HG03060 (cell line): Measurements from ENCODE around the gene MOCS1.

Experiments used
- ATAC-seq: cut with Tn5 transposase; IDR thresholded peaks from one replicate; pipeline ENCODE4 v1.9.1; 2021; ENCODE audit warnings: low read depth, moderate number of reproducible peaks; ENCODE audit not compliant: unreplicated experiment

The MOCS1 gene

DNA sequence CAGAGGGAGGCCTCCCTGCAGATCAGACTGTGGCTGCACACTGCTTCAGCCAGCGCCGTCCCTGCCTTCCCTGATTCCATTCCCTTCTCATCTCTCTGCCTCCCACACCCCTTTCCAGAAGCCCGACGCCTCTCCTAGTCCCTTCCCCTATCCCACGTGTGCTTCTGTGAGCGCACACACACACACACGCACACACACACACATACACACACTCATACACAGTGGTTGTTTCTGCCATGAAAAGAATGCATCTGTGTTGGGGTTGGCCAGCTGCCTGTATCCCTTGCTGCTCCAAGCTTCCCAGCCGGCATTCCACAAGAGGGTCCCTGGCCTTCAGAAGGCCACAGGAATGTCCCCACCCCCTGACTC is 51.7 kb downstream of the MOCS1 start:
- no peak for ATAC-seq

DNA sequence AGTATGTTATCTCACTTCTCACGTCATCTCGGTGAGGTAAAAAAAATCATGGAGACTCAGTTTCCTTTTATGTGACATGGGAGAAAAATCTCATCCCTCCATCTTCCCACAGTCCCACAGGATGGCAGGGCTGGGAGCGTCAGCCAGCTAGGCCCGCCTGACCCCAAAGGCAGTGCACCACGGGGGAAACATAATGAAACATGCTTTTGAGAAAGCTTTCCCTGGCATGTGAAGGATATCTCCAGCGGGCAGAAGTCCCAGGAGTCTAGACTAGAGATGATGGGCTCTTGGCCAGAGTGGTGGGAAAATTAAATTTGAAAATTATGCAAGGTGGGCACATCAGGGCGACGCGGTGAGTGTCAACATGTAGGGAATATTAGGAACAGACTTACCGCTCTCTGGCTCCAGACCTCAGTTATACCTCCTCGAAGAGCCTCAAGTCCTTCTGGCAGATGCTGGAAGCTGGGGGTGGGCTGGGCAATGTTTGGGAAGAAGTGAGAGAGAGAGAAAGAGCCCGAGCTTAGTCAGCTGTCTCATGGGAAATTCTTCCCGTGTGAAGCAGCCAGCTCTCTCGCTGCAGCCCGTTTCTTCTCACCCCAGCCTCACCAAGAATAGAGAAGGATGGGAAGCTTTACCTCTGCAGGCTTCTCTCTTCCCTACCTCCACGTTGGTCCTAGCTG is 52.3 kb downstream of the MOCS1 start:
- ATAC-seq, result no peak

DNA sequence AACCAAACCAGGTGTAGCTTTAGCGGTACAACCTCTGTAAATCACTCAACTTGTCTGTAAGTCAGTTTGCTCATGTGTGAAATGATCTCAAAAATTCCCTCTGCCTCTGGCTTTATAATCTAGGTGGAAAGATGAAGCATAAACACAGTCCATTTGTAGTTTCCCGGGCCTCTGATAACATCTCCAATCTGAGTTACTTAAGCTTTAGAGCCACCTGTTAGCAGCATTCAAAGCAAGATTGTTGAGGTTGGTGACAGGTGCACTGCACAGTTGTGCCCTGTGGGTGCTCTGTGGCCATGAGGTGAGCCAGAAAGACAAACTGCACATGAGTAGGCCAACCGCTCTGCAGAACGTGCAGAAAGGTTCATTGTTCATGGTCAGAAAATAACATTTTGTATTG is 53.7 kb downstream of the MOCS1 start:
- ATAC-seq, result no peak

DNA sequence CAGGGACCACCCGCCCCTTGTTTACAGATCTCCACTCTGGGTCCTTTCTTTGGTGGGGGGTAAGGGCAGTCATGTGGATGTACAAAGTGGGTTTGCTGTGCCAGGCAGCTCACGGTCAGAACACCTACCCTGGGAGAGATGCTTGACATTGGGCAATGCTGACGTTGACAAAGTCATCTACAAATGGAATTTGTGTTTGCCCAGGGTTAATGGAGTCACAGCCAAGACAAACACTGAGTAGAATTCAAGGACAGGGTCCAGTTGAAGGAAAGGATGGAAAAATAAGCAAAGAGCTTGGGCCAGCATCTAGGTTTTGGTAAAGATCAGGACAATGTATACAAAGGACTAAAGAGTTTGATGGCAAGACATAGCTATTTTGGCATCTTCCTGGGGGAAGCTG is 54.7 kb downstream of the MOCS1 start:
- ATAC-seq, result no peak

DNA sequence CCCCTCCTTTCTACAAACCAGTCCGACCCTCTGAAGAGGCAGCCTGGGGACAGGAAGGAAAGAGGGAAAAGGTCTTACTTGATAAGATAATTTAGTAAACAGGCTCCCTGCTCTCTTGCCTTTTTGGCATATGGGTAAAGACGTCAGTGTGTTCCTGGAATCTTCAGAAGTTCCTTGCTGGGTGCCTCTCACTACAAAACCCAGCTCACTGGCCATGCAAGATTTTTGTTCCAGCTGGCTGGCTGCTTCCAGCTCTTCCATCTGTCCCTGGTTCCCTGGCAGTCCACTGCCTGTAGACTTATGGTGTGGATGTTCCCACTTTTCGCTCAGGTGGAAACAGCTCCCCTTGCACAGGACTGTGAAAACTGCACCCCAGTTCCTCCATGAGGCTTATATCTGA is 57.4 kb downstream of the MOCS1 start:
- ATAC-seq, result no peak

DNA sequence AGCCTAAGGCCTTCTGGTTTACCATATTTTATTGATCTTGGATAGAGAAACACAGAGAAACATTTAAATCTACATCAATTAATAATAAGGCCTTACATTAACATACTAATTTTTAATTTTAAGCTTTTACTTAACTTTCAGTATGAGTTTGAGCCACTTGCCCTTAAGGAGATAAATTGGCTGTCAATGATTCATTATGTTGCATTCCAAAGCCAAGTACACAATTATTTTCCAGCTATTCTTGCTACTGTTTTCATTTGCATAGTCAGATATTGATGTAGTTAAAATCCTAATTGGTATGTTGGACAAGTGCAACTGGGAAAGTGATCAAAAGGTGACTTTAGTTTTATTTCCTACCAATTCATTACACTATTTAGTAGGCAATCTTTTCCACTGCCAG is 58.2 kb downstream of the MOCS1 start:
- no peak for ATAC-seq

DNA sequence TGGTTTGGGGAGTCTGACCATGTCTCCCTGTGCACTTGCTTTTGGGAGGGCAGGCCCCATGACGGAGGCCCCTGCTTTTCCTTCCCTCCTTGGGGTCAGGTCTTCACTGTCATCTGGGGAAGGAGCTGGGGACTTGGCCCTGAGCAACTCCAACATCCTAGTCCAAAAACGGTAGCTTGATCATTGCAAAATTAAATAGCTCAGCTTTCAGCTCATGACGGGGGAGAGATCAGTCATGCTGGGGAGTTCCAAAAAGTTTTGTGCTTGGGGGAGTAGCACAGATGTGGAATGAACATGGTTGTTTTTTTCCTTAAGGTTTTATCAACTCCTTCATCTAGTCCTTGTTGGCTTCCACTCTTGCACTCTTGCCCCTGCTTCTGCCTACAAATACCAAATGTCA is 60.8 kb downstream of the MOCS1 start:
- no peak for ATAC-seq

DNA sequence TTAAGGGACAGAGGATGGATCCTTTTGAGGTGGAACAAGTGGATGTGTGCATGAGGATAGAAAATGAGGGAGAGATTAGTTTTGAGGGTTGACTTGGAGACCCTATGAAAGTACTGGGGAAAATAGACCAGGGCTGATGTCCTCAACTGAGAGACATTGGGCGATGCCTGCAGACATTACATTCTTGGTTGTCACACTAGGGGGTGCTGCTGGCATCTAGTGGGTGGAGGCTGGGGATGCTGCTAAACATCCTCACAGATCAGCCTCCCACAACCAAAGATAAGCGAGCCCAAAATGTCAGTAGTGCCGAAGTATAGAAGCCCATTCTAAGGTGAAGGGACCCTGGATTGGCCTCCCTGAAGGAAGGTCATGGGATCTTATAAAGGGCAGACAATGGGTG is 63.3 kb downstream of the MOCS1 start:
- no peak for ATAC-seq

DNA sequence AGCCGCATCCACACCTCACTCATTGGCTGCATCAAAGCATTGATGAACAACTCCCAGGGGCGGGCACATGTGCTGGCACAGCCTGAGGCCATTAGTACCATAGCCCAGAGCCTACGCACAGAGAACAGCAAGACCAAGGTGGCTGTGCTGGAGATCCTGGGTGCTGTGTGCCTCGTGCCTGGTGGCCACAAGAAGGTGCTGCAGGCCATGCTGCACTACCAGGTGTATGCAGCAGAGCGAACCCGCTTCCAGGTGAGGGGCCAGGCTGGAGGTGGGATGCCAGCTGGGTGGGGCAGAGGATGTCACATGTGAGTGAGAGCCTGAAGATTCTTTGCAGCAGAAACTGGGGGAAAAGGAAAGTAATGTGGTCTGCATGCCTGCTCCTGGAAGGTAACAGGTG is 66.7 kb downstream of the MOCS1 start:
- no peak for ATAC-seq

DNA sequence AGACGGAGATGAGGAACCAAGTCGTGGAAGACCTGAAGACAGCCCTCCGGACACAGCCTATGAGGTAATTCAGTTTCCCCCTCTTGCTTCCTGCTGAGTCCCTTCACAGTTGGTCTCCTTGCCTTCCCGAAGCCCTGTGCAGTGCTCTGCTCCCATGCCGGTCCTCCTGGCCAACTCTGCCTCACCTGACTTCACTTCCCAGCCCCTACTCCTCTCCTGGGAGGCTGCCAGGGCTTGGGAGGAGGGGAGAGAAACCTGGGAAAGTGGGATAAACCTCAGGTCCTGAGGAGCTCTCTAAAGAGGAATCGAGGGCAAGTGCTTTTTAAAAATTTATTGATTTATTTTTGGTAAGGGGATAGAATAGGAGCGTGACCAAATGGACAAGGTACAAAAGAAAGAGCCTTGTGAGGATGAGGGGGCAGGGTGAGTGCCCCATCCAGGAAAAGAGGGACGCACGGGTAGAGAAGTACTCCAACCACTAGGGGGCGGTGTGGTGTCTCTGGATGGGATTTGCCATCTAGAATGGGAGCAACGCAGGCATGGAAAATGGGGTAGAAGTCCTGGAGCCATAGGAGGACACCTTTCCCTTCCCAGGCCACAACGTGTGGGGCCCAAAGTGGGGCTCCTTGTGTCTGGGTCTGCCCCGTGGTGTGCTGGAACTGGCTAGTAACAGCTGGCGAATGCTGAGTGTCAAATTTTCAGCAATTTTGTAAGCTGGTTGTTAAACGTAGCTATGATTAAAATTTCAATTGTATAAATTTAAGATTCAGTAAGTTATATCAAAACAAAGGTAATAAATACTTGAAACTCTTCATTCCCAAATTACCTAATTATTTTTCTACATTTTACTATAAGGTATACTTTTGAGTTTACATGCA is 69.0 kb downstream of the MOCS1 start:
- no peak for ATAC-seq

DNA sequence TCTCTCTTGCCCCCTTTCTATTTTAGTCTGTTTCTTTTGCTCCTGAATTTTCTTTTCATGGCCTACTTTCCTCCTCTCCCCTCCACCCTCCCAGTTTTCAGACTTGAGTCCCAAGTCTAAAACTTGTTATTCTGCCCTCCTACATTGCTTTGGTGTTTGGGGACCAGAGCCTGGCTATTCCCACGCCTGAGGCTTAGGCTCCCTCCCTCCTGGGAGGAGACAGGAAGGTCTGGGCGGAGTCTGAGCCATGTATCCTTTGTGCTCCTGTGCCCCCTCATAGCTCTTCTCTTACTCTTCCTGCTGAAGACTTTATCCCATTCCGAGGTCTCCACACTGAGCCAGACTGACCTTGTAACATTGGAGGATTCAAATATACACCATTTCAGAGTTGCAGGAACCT is 72.6 kb downstream of the MOCS1 start:
- no peak for ATAC-seq

DNA sequence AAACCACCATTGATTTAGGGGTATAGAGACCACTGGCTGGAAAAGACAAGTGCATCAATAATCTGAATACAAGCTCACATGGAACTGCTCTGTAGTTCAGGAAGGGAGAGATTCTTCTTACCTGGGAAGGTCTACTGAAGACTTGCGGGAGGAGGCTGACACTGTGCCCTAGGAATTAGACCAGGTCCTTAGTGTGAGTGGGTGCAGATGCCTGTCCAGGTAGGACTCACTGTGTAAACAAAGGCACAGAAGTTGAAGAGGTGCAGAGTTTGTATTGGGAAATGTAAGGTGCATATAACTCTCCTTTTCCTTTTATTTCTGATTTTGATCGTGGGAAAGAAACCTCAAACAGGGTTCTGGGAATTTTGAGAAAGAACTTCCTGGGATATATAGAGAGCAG is 75.2 kb downstream of the MOCS1 start:
- no peak for ATAC-seq

DNA sequence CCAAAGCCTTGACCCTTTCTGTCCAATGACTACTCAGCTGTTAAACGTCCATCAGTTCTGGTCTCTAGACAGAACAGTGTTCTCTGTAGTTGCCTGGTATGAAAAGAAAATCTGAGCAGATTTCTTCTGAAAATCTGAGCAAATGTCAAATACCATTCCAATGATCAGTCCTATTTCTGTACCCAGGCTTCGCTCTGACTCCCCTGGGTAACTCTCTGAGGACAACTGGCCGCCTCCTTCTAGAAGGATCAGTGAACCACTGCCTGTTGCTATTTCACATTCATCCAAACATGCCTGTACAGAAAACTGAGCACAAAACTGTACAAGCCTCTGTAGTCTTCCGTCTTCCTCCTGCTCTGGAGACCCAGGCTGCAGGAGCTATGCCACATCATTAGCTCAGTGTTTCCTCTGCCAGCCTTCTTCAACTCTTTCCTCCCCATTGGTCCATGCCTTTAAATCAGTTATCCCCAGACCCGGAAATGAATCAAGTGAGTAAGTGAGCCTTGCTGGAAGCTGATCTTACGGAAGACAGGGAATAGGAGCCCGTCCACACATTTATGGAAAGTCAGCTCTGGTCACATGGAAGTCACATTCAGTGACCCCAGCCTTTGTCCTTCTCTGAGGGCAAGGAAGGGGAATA is 78.8 kb downstream of the MOCS1 start:
- no peak for ATAC-seq
